Mesenchymal stem cell (in vitro differentiated cells and primary cell): ENCODE measurements around the gene UBAC2.
A peak's percentile ranks its signal among the peaks of the same experiment; 100 is the strongest.
"Not testable (repeated sequence)": the region's sequence is repeated elsewhere in the genome, so short reads cannot be mapped to it uniquely, and the experiment has no call there.

Experiments used
- DNase-seq: peaks from one replicate; pipeline ENCODE4 v3.0.0-alpha.2; 2013
- H2AFZ ChIP-seq: one replicate; pipeline ENCODE4 v1.6.1; 2013; ENCODE audit warnings: low read depth, mild to moderate bottlenecking, control low read depth, inconsistent platforms, low read length, moderate library complexity
- H2AK5ac ChIP-seq: 2 replicates; pipeline ENCODE4 v1.6.1; 2013; ENCODE audit warnings: low read length, moderate library complexity, mild to moderate bottlenecking, inconsistent platforms; ENCODE audit not compliant: severe bottlenecking
- H2BK120ac ChIP-seq: one replicate; pipeline ENCODE4 v1.6.1; 2013; ENCODE audit warnings: low read depth, mild to moderate bottlenecking, inconsistent platforms, low read length, moderate library complexity
- H2BK12ac ChIP-seq, 2 experiments: one replicate each; pipeline ENCODE4 v1.6.1; 2013; ENCODE audit warnings: inconsistent platforms in 2 of 2, low read length in 2 of 2, mild to moderate bottlenecking in 2 of 2, moderate library complexity in 2 of 2, control low read depth in 1 of 2
- H2BK15ac ChIP-seq: one replicate; pipeline ENCODE4 v1.6.1; 2013; ENCODE audit warnings: mild to moderate bottlenecking, low read depth, inconsistent platforms; ENCODE audit not compliant: poor library complexity, severe bottlenecking
- H2BK5ac ChIP-seq: 2 replicates; pipeline ENCODE4 v1.6.1; 2013; ENCODE audit warnings: low read depth, mild to moderate bottlenecking, low read length, control low read depth, inconsistent platforms; ENCODE audit not compliant: poor library complexity, severe bottlenecking
- H3K14ac ChIP-seq, 2 experiments: one replicate each; pipeline ENCODE4 v1.6.1; 2013; ENCODE audit warnings: inconsistent platforms in 2 of 2, low read length in 2 of 2, control low read depth in 1 of 2, mild to moderate bottlenecking in 1 of 2, moderate library complexity in 1 of 2
- H3K18ac ChIP-seq, 2 experiments: one replicate each; pipeline ENCODE4 v1.6.1; 2013; ENCODE audit warnings: inconsistent platforms in 2 of 2, low read length in 2 of 2, control low read depth in 1 of 2, low read depth in 1 of 2, mild to moderate bottlenecking in 1 of 2
- H3K23ac ChIP-seq, 2 experiments: one replicate each; pipeline ENCODE4 v1.6.1; 2013; ENCODE audit warnings: inconsistent platforms in 2 of 2, low read length in 2 of 2, mild to moderate bottlenecking in 2 of 2, moderate library complexity in 2 of 2, control low read depth in 1 of 2
- H3K27ac ChIP-seq: 2 replicates; pipeline ENCODE4 v1.5.1; 2013; ENCODE audit warnings: mild to moderate bottlenecking, moderate library complexity, low read length, control low read depth, inconsistent platforms; ENCODE audit not compliant: poor library complexity, severe bottlenecking
- H3K27me3 ChIP-seq, 2 experiments: 2 replicates each; pipeline versions ENCODE4 v1.6.1 to v1.7.0; 2013; ENCODE audit warnings: low read length in 2 of 2, mild to moderate bottlenecking in 2 of 2, moderate library complexity in 2 of 2, control low read depth in 1 of 2, inconsistent platforms in 1 of 2; ENCODE audit not compliant: control insufficient read depth in 1 of 2, insufficient read depth in 1 of 2
- H3K36me3 ChIP-seq, 2 experiments: 2 replicates each; pipeline versions ENCODE4 v1.6.1 to v1.7.0; 2013; ENCODE audit warnings: low read length in 2 of 2, control low read depth in 1 of 2, inconsistent platforms in 1 of 2, low read depth in 1 of 2, mild to moderate bottlenecking in 1 of 2; ENCODE audit not compliant: insufficient read depth in 2 of 2, control insufficient read depth in 1 of 2
- H3K4ac ChIP-seq, 2 experiments: one replicate each; pipeline ENCODE4 v1.6.1; 2013; ENCODE audit warnings: inconsistent platforms in 2 of 2, low read length in 2 of 2, mild to moderate bottlenecking in 2 of 2, moderate library complexity in 2 of 2, control low read depth in 1 of 2, low read depth in 1 of 2
- H3K4me1 ChIP-seq: 2 replicates; pipeline ENCODE4 v1.6.1; 2013; ENCODE audit warnings: low read depth, low read length, control low read depth; ENCODE audit not compliant: control insufficient read depth, insufficient read depth
- H3K4me2 ChIP-seq: 2 replicates; pipeline ENCODE4 v1.6.1; 2013; ENCODE audit warnings: low read length, mild to moderate bottlenecking, inconsistent platforms; ENCODE audit not compliant: poor library complexity, severe bottlenecking
- H3K4me3 ChIP-seq, 2 experiments: 2 replicates each; pipeline versions ENCODE4 v1.5.1 to v1.7.0; 2013; ENCODE audit warnings: low read length in 2 of 2, mild to moderate bottlenecking in 2 of 2, control low read depth in 1 of 2, low read depth in 1 of 2; ENCODE audit not compliant: insufficient read depth in 1 of 2
- H3K79me1 ChIP-seq: replicated peaks from 2 replicates; pipeline ENCODE4 v1.6.1; 2013; ENCODE audit warnings: mild to moderate bottlenecking, control low read depth, low read length, inconsistent platforms; ENCODE audit not compliant: poor library complexity, severe bottlenecking
- H3K9ac ChIP-seq: 2 replicates; pipeline ENCODE4 v1.7.0; 2013; ENCODE audit warnings: mild to moderate bottlenecking, low read length, moderate library complexity
- H3K9me3 ChIP-seq: 2 replicates; pipeline ENCODE4 v1.7.0; 2013; ENCODE audit warnings: mild to moderate bottlenecking, low read length; ENCODE audit not compliant: control insufficient read depth
- H4K8ac ChIP-seq: one replicate; pipeline ENCODE4 v1.6.1; 2013; ENCODE audit warnings: inconsistent platforms, mild to moderate bottlenecking, low read length, moderate library complexity
- H4K91ac ChIP-seq: one replicate; pipeline ENCODE4 v1.6.1; 2013; ENCODE audit warnings: mild to moderate bottlenecking, low read length, inconsistent platforms
- WGBS: methylation state at CpG from one replicate; pipeline ENCODE4 v1.1.7; 2013; ENCODE audit warnings: mixed read lengths; 5-methylcytosine and 5-hydroxymethylcytosine counted together

The UBAC2 gene

DNA sequence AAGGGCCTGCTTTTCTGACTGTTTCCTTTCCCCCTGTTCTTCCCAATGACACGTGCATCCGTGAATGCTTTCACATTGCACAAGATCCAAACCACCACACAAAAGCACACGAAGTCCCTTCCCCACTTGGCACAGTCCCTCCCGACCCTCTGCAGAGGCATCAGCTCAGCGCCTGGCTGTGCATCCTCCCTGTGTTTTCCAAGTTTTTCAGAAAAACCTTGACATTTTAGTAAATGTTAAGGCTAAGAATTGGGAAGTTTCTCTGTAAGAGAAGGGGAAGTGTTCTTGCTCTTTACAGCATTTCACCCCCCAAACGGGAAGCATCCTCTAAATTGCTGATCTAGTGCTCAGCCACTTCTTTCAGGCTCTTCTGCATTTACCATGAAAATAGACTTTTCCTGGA lies 206.1 kb downstream of the UBAC2 start:
- DNase-seq: peak; percentile 18
- H3K9me3 ChIP-seq: peaks cover 4% of the 10 kb centered on the region
- no peak overlapping the region for H2BK120ac ChIP-seq
- H3K23ac ChIP-seq: no peak overlapping the region
- H2BK12ac ChIP-seq: no peak overlapping the region
- whole genome bisulfite sequencing: 84% methylated on average over 3 of the region's 6 CpGs
- H3K27ac ChIP-seq: no peak overlapping the region
- no peak overlapping the region for H2AK5ac ChIP-seq
- no peak overlapping the region for H2BK5ac ChIP-seq
- H3K4me1 ChIP-seq: no peaks in the 10 kb centered on the region
- no peak overlapping the region for H3K4me3 ChIP-seq
- no peak overlapping the region for H4K91ac ChIP-seq
- no peak overlapping the region for H3K14ac ChIP-seq
- H3K36me3 ChIP-seq: no peaks in the 10 kb centered on the region
- no peak overlapping the region for H2BK15ac ChIP-seq
- no peak overlapping the region for H3K18ac ChIP-seq
- H3K27me3 ChIP-seq: peaks cover 18 to 56% of the 10 kb centered on the region in 2 experiments
- H2AFZ ChIP-seq: no peak overlapping the region
- no peak overlapping the region for H3K4ac ChIP-seq
- no peak overlapping the region for H4K8ac ChIP-seq
- no peak overlapping the region for H3K9ac ChIP-seq
- H3K4me2 ChIP-seq: no peak overlapping the region
- H3K79me1 ChIP-seq: no peaks in the 10 kb centered on the region

DNA sequence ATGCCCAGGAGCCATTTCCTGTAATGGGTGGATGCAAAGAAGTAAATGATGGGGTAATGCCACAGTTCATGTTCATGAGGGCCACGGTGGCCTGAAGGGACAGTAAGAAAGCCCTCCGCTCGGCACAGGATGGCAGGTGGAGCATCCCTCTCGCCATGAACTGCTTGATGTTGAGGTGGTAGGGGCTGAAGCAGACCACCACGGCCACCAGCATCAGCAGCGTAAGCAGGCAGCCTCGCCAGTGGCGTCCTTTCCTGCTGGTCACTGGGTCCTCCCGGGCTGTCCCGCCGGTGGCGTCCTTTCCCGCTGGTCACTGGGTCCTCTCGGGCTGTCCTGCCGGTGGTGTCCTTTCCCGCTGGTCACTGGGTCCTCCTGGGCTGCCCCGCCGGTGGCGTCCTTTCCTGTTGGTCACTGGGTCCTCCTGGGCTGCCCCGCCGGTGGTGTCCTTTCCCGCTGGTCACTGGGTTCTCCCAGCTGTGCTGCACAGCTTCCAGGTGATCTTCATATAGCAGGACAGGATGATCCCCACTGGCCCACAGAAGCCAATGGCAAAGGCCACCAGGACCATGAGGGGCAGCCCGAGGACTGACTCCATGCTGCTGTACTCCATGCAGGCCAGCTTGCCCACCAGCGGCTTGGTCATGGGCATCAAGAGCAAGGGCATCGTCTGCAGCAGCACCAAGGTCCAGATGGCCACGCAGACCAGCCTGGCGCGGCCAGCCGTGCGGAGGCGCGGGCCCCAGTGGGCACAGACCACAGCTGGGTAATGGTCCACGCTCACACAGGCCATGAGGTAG lies 207.4 kb downstream of the UBAC2 start:
- Histone ChIP-seq H3K27me3 (peaks cover 25 to 68% of the 10 kb centered on the region in 2 experiments), H2BK12ac (no peak overlapping the region), H3K4me2 (no peak overlapping the region), H3K14ac (peak overlapping the region in 1 of 2 experiments; percentile 61), H3K9me3 (peaks cover 6% of the 10 kb centered on the region), H2AK5ac (no peak overlapping the region), H3K4me3 (no peak overlapping the region), H3K23ac (no peak overlapping the region), H3K4me1 (no peaks in the 10 kb centered on the region), H2AFZ (no peak overlapping the region), H3K27ac (no peak overlapping the region), H3K9ac (no peak overlapping the region), H4K91ac (no peak overlapping the region), H2BK15ac (no peak overlapping the region), H2BK5ac (no peak overlapping the region), H3K79me1 (no peaks in the 10 kb centered on the region), H3K36me3 (no peaks in the 10 kb centered on the region), H3K18ac (no peak overlapping the region), H2BK120ac (no peak overlapping the region), H3K4ac (no peak overlapping the region), H4K8ac (no peak overlapping the region)
- no peak for DNase-seq
- 85% methylated on average over 33 of the region's 33 CpGs for WGBS

DNA sequence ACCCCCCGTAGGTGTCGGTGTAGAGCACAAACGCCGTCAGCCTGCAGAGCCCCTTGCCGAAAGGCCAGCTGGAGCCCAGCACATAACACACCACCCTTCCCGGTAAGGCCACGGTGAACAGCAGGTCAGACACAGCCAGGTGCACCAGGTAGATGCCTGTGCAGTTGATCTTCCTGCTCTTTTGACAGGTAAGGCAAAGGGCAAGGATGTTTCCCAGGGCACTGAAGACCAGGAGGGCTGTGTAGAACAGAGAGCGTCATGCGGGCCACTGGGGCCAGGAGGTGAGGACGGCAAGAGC lies 208.0 kb downstream of the UBAC2 start:
- no peaks in the 10 kb centered on the region for H3K79me1 ChIP-seq

DNA sequence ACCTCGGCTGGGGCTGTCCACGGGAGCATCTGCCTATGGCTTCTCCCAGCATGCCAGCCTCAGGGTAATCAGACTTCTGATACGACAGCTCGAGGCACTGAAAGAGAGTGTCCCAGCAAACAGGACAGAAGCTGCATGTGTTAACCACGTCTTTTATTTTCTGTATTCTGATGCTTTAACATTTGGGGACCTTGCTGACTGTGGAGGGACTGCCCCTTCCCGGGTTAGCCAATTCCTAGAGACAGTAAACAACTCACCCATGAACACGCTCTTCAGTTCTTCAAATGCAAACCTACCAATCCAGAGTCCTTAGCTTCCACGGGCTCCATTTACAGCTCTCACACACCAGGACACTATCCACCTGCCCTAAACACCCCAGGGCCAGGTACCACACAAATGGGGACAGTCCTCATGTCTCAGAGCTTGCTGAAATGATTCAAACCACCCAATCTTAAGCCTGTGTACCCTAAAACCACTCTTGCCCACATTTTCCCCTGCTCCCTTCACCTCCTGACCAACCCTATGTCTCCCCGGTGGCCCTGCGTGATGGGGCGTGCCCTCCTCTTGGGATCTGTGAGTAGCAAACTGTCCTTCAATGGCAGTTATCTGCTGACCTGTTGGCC lies 208.9 kb downstream of the UBAC2 start:
- H3K27me3 ChIP-seq: peaks cover 19 to 67% of the 10 kb centered on the region in 2 experiments
- not testable (repeated sequence) for H4K8ac ChIP-seq, H3K27ac ChIP-seq, H3K4me2 ChIP-seq, H3K9me3 ChIP-seq, H3K36me3 ChIP-seq, H3K4me1 ChIP-seq, H3K23ac ChIP-seq, DNase-seq, H2BK12ac ChIP-seq, H3K18ac ChIP-seq, H3K14ac ChIP-seq, H2BK120ac ChIP-seq, H2BK5ac ChIP-seq, H2AK5ac ChIP-seq, H4K91ac ChIP-seq, H3K4me3 ChIP-seq, H3K79me1 ChIP-seq, H2AFZ ChIP-seq, H3K9ac ChIP-seq, H3K4ac ChIP-seq, H2BK15ac ChIP-seq
- WGBS: 90% methylated on average over 11 of the region's 11 CpGs

More for the DNA sequence above, 208.0 kb downstream of the UBAC2 start:
- Histone ChIP-seq H2AK5ac (no peak overlapping the region), H3K27me3 (peaks cover 25 to 68% of the 10 kb centered on the region in 2 experiments), H3K9ac (no peak overlapping the region), H4K91ac (no peak overlapping the region), H3K4me2 (no peak overlapping the region), H3K18ac (no peak overlapping the region), H4K8ac (no peak overlapping the region), H2BK12ac (no peak overlapping the region), H2BK120ac (no peak overlapping the region), H3K27ac (no peak overlapping the region), H2BK5ac (no peak overlapping the region), H3K23ac (no peak overlapping the region), H2BK15ac (no peak overlapping the region), H3K9me3 (peaks cover 6% of the 10 kb centered on the region), H3K14ac (no peak overlapping the region), H2AFZ (no peak overlapping the region), H3K4me3 (no peak overlapping the region), H3K4ac (no peak overlapping the region), H3K4me1 (no peaks in the 10 kb centered on the region), H3K36me3 (no peaks in the 10 kb centered on the region)
- 98% methylated on average over 10 of the region's 10 CpGs for WGBS
- no peak for DNase-seq
